K562 (cell line): ENCODE data around the gene PELI2. TPM values are rescaled to one million over a fixed set of nuclear protein-coding genes. Genes with fewer than 3 reads are reported as not detected.
A peak's percentile ranks its signal among the peaks of the same experiment; 100 is the strongest.

Source experiments
- ETV1 ChIP-seq: fragments of 450-650 bp; conservative IDR thresholded peaks from 2 replicates; pipeline ENCODE4 v1.6.1; 2016; ENCODE audit warnings: missing genetic modification characterization, control low read depth, low read depth, missing compliant biosample characterization
- GTF2B ChIP-seq: IDR thresholded peaks from 2 replicates; pipeline ENCODE4 v1.6.1; 2011; ENCODE audit not compliant: insufficient read length; ENCODE audit errors: extremely low read depth
- MGA ChIP-seq: fragments of 450-650 bp; IDR thresholded peaks from 2 replicates; pipeline ENCODE4 v1.6.1; 2016; ENCODE audit warnings: mild to moderate bottlenecking, moderate library complexity
- MNT ChIP-seq, 2 experiments: fragments of 450-650 bp; conservative IDR thresholded peaks; 2 replicates each; pipeline ENCODE4 v1.6.1; 2017; ENCODE audit warnings: mild to moderate bottlenecking in 2 of 2, moderate library complexity in 2 of 2
- PBX2 ChIP-seq, 2 experiments: IDR thresholded peaks in 1 of 2; conservative IDR thresholded peaks in 1 of 2; 2 replicates each; pipeline ENCODE4 v1.6.1; 2016; ENCODE audit warnings: low read depth in 2 of 2, mild to moderate bottlenecking in 1 of 2, missing compliant biosample characterization in 1 of 2, missing genetic modification characterization in 1 of 2, moderate library complexity in 1 of 2
- SAFB ChIP-seq: fragments of 200-400 bp; formaldehyde crosslinking; IDR thresholded peaks from 2 replicates; pipeline ENCODE4 v1.6.1; 2017; ENCODE audit warnings: low read depth, low read length, borderline replicate concordance
- STAT5A ChIP-seq: IDR thresholded peaks from 2 replicates; pipeline ENCODE4 v1.6.1; 2012; ENCODE audit warnings: low read length, inconsistent platforms, borderline replicate concordance
- SUPT5H ChIP-seq: fragments of 450-650 bp; IDR thresholded peaks from 2 replicates; pipeline ENCODE4 v1.6.1; 2016
- ZNF589 ChIP-seq: fragments of 200-800 bp; sonication (Bioruptor generic); IDR thresholded peaks from 2 replicates; pipeline ENCODE4 v1.6.1; 2016; ENCODE audit warnings: low read depth, missing genetic modification characterization, missing compliant biosample characterization
- ZNF699 ChIP-seq: fragments of 250-450 bp; sonication (Bioruptor Pico); IDR thresholded peaks from 2 replicates; pipeline ENCODE4 v1.8.0; 2021; ENCODE audit warnings: mild to moderate bottlenecking, moderate library complexity; ENCODE audit not compliant: insufficient replicate concordance
- polyA plus RNA-seq, 8 experiments: library from polyadenylated mRNA; depleted of rRNA in 4 of 8; stranded (reverse) in 5 of 8; unstranded in 3 of 8; fragments of >200 nt; fragmentation: Nextera tagmentation in 2 of 8; fragmentation: Illumina TruSeq in 1 of 8; extraction: Ambion mirVana in 2 of 8; extraction: Trizol in 1 of 8; gene quantifications; 2 replicates each; pipeline versions ENCODE4 v1.2.1 to v1.2.3, GENCODE V29; 2011 to 2014; ENCODE audit warnings: inconsistent platforms in 1 of 8, missing spikeins in 1 of 8
- total RNA-seq, 7 experiments: library from RNA; depleted of rRNA in 6 of 7; stranded (reverse); fragments of >200 nt in 6 of 7; fragmentation: Illumina TruSeq in 2 of 7; extraction: Trizol in 2 of 7; gene quantifications; 2 replicates each; pipeline versions ENCODE4 v1.2.1 to v1.2.3, GENCODE V29; 2011 to 2021; ENCODE audit warnings: low replicate concordance in 1 of 7

Gene PELI2
- total and polyA plus RNA-seq, 9 of the 15 experiments (the other 6 are each of a cell fraction or from before 2014, with no cell fraction given), result 0.20 to 1.5 (median 0.44) TPM

- TF ChIP-seq MGA, result peak; percentile 39; the same call in 1 of the 2 replicates
- peak in 1 of 2 experiments; percentile 40; a peak in 1 of 4 replicates for TF ChIP-seq MNT (conservative IDR thresholded peaks at IDR 0.05)
- peak; percentile 86 for TF ChIP-seq ETV1
- no peak for TF ChIP-seq ZNF699 (CRISPR knock-in tag)
- no peak for TF ChIP-seq SUPT5H
- no peak for TF ChIP-seq STAT5A
- TF ChIP-seq GTF2B, result no peak
- no peak for TF ChIP-seq SAFB
- no peak for TF ChIP-seq PBX2 (CRISPR knock-in tag; IDR thresholded peaks at IDR 0.05; ENCODE audit: low read depth)
- peak; percentile 49; the same call in 1 of the 2 replicates for TF ChIP-seq PBX2 (tag; conservative IDR thresholded peaks at IDR 0.05; ENCODE audit: low read depth)
- TF ChIP-seq ZNF589 (CRISPR knock-in tag), result 0 out of 2 replicates have a peak, but pooled peaks have one; percentile 28
These were observed 77.5 kb downstream of the PELI2 start (continued) for GRCh38 chr14:56195704-56196103.
